ENCODE results near the gene OTUB1.

GRCh38 chr11:63993993-63994392 is 7.8 kb downstream of the OTUB1 start:
- TF ChIP-seq CTCF (conservative IDR thresholded peaks at IDR 0.05) (no peak), ZFX (IDR thresholded peaks at IDR 0.05) (no peak)

Data from C4-2B (cell line).